Stimulated activated effector memory CD8-positive, alpha-beta T cell treated with anti-CD3 and anti-CD28 coated beads, Interleukin-12 subunit alpha, Interleukin-12 subunit beta, amount 100 ng/mL, for 72 hours (primary cell): ENCODE measurements around the gene TUNAR.

Experiments used
- ATAC-seq: fragments of 150-1000 bp; cut with Tn5 transposase; 2 replicates; pipeline ENCODE4 v1.10.0; 2021
- DNase-seq, 2 donors: peaks; one replicate each; pipeline ENCODE4 v3.0.0; 2021 to 2022; ENCODE audit warnings: low spot score in 2 of 2
- H3K27ac Mint-ChIP-seq: one replicate; pipeline ENCODE4 v1.8.0; 2022; ENCODE audit warnings: mild to moderate bottlenecking, mixed read lengths
- H3K36me3 Mint-ChIP-seq: one replicate; pipeline ENCODE4 v1.8.0; 2022; ENCODE audit warnings: mild to moderate bottlenecking, mixed read lengths
- H3K4me1 Mint-ChIP-seq: one replicate; pipeline ENCODE4 v1.8.0; 2022; ENCODE audit warnings: mixed read lengths
- H3K4me3 Mint-ChIP-seq: one replicate; pipeline ENCODE4 v1.8.0; 2022; ENCODE audit warnings: mild to moderate bottlenecking, mixed read lengths
- H3K9me3 Mint-ChIP-seq: one replicate; pipeline ENCODE4 v1.8.0; 2022; ENCODE audit warnings: mixed read lengths

TUNAR gene

DNA sequence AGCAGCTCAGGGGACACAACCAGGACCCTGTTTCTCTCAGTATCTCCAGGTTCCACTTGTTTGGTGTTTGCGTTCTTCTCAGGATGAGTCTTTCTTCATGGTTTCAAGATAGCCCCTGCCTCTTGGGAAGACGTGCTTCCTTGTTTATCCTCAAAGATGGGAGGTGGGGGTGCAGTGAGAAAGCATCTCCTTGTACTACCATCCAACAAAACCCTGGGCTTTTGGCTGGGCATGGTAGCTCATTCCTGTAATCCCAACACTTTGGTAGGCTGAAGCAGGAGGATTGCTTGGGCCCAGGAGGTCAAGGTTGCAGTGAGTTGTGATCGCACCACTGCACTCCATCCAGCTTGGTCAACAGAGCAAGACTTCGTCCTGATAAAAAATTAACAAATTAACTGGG, 21.0 kb upstream of the TUNAR start:
- ATAC-seq (no peak), DNase-seq (no peak)
- no peaks in the 10 kb centered on the region for H3K9me3 Mint-ChIP-seq
- H3K36me3 Mint-ChIP-seq: no peaks in the 10 kb centered on the region
- no peak overlapping the region for H3K4me3 Mint-ChIP-seq
- H3K27ac Mint-ChIP-seq: no peak overlapping the region
- H3K4me1 Mint-ChIP-seq: no peaks in the 10 kb centered on the region

DNA sequence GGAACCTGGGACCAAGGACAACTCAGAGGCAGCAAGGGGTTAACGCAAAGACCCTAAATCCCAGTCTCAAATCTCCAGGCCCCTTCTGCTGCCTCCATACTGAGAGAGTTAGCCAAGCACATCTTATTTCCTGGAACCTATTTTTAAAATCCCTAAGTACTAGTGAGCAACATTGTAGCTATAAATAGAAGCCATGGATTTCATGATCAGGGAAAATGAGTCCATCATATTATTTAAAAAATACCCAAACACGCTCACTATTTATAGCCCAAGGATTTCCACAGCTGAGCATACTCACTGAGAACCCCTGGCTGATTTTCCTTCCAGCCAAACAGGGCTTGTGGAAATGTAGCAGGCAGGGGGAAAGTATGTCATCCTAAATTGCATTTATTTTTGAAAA, 19.4 kb upstream of the TUNAR start:
- Mint-ChIP-seq H3K4me3 (no peak overlapping the region), H3K27ac (no peak overlapping the region), H3K4me1 (no peaks in the 10 kb centered on the region), H3K9me3 (no peaks in the 10 kb centered on the region), H3K36me3 (no peaks in the 10 kb centered on the region)
- no peak for DNase-seq
- no peak for ATAC-seq

DNA sequence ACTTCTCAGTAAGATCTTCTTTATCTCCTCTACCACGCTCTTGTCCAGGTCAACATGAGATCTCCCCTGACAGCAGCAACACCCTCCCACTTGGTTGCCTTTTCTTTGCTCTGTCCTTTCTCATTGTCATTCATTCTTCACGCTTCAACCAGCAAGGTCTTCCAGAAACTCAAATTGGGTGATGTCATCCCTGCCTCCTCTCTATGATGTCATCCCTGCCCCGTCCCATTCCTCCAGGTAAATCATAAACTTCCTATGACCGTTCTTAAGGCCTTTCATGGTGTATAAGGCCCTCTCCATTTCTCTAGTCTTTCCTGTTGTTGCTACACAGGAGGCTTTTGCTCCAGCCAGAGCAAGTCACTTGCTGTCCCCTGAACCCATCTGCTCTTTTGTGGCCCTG, 17.7 kb upstream of the TUNAR start:
- no peak for DNase-seq
- ATAC-seq: no peak
- Mint-ChIP-seq H3K4me3 (no peak overlapping the region), H3K4me1 (no peaks in the 10 kb centered on the region), H3K9me3 (no peaks in the 10 kb centered on the region), H3K27ac (no peak overlapping the region), H3K36me3 (no peaks in the 10 kb centered on the region)

DNA sequence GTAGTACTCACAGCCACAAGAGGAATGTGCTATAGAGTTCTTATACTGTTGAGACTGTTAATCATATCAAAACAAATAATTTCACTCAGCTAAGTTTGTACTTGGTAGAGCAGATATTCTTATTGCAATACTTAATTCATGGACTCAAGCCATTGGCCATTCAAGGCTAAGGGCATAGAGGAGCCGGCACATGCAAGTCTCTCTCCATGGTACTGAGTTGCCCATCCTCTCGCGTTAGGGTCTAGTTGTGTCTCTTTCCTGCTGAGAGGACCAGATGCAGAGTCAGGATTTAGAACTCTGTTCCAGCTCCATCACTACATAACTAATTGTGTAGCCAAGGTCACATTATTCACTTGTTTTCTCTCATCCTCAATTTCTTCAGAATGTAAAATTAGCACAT, 14.4 kb upstream of the TUNAR start:
- no peak overlapping the region for H3K4me3 Mint-ChIP-seq
- no peak overlapping the region for H3K27ac Mint-ChIP-seq
- no peak for ATAC-seq
- no peaks in the 10 kb centered on the region for H3K36me3 Mint-ChIP-seq
- no peaks in the 10 kb centered on the region for H3K9me3 Mint-ChIP-seq
- DNase-seq: no peak
- H3K4me1 Mint-ChIP-seq: no peaks in the 10 kb centered on the region

DNA sequence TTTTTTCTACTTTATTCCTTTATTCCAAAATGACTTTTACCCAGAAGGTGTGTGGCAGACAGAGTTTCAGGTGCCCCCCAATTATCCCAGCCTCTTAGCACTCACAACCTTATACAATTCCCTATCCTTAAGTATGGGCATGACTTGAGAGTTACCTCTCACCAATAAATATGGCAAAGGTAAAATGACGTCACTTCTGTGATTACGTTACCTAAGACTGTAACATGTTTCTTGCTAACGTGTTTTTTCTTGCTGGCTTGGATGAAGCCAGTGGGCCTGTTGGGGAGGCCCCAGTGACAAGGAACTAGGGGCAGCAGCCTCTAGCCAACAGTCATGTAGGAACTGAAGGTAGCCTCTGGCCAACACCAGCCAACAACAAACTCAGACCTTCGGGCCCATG, 13.3 kb upstream of the TUNAR start:
- H3K9me3 Mint-ChIP-seq: no peaks in the 10 kb centered on the region
- H3K36me3 Mint-ChIP-seq: no peaks in the 10 kb centered on the region
- H3K27ac Mint-ChIP-seq: no peak overlapping the region
- ATAC-seq: no peak
- H3K4me3 Mint-ChIP-seq: no peak overlapping the region
- DNase-seq: no peak
- H3K4me1 Mint-ChIP-seq: no peaks in the 10 kb centered on the region

DNA sequence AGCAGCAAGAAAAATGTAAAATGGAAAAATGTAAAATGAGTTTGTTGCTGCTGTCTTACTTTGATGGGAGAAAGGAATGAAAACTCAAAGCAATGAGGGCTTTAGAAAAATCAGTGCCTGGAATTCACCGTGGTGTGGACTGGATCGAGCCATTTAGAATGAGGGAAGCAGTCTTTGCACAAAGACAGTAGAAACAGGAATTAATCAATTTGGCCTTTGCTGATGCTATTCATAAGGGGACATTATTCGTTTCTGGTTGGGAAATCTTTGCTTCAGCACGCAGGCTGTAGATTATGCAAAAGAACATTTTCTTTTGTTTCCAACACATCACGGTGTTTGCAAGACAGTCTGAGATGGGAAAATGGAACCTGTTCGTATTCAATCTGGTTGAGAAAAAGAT, 6.9 kb upstream of the TUNAR start:
- DNase-seq: no peak
- H3K36me3 Mint-ChIP-seq: no peaks in the 10 kb centered on the region

DNA sequence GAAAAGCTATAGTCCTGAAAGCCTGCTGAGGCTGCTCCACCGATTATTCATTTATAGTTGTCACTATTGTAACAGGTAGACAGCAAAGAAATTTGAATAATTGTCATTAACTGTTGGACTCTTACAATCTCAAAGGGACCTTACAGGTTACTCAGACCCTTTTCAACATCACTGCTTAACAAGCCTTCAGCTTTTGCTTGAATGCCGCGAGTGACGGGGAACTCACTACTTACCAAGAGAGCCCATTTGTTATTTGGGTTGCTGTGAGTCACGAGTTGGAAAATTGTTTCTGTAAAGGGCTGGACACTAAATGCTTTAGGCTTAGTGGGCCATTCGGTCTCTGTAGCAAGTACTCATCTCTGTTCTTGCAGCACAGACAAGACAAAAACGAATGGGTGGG, 5.9 kb upstream of the TUNAR start:
- Mint-ChIP-seq H3K36me3 (no peaks in the 10 kb centered on the region), H3K9me3 (no peaks in the 10 kb centered on the region), H3K4me3 (no peak overlapping the region), H3K27ac (no peak overlapping the region), H3K4me1 (no peaks in the 10 kb centered on the region)
- no peak for DNase-seq
- ATAC-seq: no peak

More for the DNA sequence above, 6.9 kb upstream of the TUNAR start:
- H3K4me1 Mint-ChIP-seq: no peaks in the 10 kb centered on the region
- no peak for ATAC-seq
- no peaks in the 10 kb centered on the region for H3K9me3 Mint-ChIP-seq
- H3K27ac Mint-ChIP-seq: no peak overlapping the region
- no peak overlapping the region for H3K4me3 Mint-ChIP-seq

DNA sequence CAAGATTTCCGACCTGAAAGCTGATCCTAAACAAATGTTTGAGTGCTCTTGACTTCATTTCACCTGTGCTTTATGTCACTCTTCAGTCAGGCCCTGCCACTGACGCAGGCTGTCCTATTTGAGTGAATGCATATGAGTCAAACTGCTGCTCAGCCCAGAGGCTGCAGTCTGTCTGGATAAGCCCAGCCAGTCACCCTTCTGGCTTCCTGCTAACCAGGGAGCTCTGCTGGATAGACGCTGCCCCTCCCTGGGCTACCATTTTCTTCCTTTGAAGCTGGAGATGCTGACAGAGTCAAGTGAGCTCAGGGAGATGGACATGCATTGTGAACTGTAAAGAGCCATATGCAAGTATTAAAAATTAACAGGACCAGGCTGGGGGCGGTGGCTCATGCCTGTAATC, 5.1 kb upstream of the TUNAR start:
- Mint-ChIP-seq H3K9me3 (no peaks in the 10 kb centered on the region), H3K4me3 (no peak overlapping the region), H3K4me1 (no peaks in the 10 kb centered on the region), H3K36me3 (no peaks in the 10 kb centered on the region), H3K27ac (no peak overlapping the region)
- DNase-seq: no peak
- ATAC-seq: no peak

DNA sequence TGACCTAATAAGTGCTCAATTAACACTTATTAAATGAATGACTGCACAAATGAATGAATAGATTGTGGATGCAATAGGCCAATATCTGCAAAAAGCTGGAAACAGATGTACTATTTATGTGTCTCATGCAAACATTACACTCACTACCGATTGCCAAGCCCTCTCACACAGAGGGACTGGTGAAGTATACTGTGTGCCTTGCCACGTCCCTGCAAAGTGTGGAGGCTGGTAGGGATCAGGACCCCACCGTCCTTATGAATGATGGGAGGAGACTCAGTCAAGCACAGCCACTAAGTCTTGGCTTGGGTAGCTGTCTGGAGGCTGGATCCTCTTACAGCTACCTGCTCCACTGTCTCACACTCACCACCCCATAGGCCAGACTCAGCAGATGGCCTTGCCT, 3.9 kb upstream of the TUNAR start:
- H3K4me3 Mint-ChIP-seq: no peak overlapping the region
- ATAC-seq (no peak), DNase-seq (no peak)
- no peaks in the 10 kb centered on the region for H3K36me3 Mint-ChIP-seq
- peaks cover 6% of the 10 kb centered on the region for H3K4me1 Mint-ChIP-seq
- H3K9me3 Mint-ChIP-seq: no peaks in the 10 kb centered on the region
- H3K27ac Mint-ChIP-seq: no peak overlapping the region

DNA sequence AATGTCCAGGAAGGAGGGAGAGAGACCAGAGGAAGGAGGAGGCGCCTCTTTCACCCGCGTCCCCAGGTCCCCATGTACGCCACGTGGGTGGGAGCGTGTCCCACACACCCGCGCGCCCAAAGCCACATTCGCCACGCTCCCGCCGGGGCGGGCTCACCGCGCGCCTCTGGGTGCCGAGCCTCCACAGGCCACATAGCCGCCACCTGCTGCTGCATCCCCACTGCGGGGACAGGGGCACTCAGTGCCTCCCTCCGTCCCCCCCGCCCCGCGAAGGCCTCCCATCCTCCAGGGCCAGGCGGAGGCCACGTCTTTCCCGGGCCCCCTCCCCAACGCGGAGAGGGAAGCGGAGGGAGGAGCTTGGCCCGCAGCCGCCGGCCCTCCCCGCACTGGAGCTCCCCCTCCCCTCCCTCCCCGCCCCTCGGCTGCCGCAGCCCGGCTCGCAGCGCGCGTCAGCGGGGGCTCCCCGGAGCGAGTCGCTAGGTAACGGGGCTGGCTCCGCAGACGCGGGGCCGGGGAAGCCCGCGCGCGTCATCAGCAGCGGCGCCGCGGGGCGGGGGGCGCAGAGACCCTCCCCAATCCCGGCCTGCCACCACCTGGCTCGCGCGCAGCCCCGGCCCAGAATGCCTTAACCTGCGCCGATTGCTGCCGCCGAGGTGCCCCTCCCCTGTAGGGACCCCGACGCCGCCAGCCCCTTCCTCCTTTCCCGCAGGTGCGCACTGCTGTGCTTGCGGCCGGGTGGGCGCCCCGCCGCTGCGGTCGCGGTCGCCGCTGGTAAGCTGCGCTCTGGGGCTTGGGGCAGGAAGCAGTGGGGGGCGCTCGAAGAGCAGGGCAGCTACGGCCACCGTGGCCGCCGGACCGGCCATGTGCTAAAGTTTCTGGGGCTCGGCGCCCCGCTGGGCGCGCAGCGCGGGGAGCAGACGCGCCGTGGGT, 536 bp upstream of the TUNAR start:
- Mint-ChIP-seq H3K9me3 (no peaks in the 10 kb centered on the region), H3K4me1 (peaks cover 6% of the 10 kb centered on the region), H3K4me3 (peak overlapping the region; percentile 11), H3K27ac (no peak overlapping the region), H3K36me3 (no peaks in the 10 kb centered on the region)
- peak; percentile 5 for ATAC-seq
- no peak for DNase-seq

DNA sequence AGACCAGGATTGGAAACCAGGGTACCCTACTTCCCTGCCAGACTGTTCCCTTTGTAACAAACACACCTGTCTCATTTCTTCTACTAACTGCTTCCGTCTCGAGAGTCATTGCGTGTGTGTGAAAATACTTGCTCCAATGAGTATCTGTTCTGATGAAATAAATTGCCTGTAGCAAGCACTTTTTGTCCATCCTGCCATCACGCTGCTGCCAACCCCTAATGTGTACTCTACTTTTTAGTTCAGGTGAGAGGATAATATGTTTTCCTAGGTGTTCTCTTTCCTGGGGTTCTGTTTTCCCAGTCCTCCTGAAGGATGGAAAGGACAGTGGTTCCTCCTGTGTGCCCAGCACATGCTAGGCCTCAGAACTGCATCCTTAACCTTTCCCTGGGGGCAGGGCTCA, 1.0 kb downstream of the TUNAR start:
- DNase-seq: no peak
- H3K27ac Mint-ChIP-seq: no peak overlapping the region
- H3K4me3 Mint-ChIP-seq: no peak overlapping the region
- no peaks in the 10 kb centered on the region for H3K36me3 Mint-ChIP-seq
- no peaks in the 10 kb centered on the region for H3K9me3 Mint-ChIP-seq
- no peak for ATAC-seq
- H3K4me1 Mint-ChIP-seq: peaks cover 6% of the 10 kb centered on the region

DNA sequence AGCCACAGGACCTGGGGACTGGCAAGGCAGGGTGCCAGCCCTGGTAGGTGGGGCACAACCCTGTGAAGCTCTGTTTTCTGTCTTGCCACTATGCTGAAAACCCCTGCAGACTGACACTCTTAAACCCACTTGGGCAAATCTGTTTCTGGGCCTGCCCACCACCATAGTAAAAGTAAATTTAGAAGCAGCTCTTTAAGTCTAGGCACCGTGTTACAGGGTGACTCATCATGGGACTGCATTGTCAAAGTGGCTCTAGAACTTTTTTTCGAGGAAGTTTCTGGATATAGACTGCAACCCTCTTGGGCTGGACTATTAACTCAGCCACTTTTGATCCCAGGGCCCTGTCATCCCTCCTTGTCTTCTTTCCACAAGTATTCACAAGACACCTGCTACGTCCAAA, 7.7 kb downstream of the TUNAR start:
- DNase-seq: no peak
- ATAC-seq: no peak
- Mint-ChIP-seq H3K36me3 (no peaks in the 10 kb centered on the region), H3K9me3 (no peaks in the 10 kb centered on the region), H3K4me3 (no peak overlapping the region), H3K4me1 (no peaks in the 10 kb centered on the region), H3K27ac (peak overlapping the region; percentile 21)

DNA sequence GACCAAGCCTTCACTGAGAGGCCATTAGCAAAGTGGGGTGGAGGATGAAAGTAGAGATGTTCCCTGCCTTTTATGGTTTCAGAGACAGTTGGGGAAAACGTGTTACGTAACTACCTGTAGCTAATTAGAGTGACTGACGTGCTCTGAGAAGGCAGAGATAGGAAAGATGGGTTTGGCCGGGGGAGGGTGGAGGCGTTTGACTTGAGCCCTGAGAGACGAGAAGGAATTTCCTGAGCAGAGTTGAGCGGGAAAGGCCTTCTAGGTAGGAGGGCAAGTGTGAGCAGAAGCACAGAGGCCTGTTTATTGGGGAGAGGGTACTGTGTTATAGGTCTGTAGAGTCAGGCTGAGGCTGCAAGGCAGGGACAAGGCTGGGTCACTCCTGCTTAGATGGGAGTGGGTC, 8.6 kb downstream of the TUNAR start:
- H3K9me3 Mint-ChIP-seq: no peaks in the 10 kb centered on the region
- no peak overlapping the region for H3K27ac Mint-ChIP-seq
- H3K36me3 Mint-ChIP-seq: no peaks in the 10 kb centered on the region
- no peak overlapping the region for H3K4me3 Mint-ChIP-seq
- DNase-seq (no peak), ATAC-seq (no peak)
- no peaks in the 10 kb centered on the region for H3K4me1 Mint-ChIP-seq

DNA sequence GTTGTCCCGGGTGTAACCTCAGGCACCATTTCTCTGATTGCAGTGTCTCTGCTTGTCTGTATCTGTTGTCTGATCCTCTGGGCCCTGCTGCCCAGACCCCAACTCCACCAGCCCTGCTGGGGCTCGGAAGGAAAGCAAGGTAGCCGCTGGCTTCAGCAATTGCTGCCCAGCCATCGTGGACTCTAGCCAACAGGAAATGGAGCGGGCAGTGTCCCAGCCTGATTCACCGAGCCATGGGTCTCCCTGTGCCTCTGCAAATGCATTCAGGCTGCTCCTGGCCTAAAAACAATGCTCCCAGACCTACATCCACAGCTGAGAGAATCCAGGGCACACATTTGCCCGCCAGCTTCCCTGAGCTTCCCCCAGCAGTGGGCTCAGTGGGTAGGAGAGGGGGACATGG, 9.2 kb downstream of the TUNAR start:
- H3K4me3 Mint-ChIP-seq: no peak overlapping the region
- ATAC-seq: no peak

DNA sequence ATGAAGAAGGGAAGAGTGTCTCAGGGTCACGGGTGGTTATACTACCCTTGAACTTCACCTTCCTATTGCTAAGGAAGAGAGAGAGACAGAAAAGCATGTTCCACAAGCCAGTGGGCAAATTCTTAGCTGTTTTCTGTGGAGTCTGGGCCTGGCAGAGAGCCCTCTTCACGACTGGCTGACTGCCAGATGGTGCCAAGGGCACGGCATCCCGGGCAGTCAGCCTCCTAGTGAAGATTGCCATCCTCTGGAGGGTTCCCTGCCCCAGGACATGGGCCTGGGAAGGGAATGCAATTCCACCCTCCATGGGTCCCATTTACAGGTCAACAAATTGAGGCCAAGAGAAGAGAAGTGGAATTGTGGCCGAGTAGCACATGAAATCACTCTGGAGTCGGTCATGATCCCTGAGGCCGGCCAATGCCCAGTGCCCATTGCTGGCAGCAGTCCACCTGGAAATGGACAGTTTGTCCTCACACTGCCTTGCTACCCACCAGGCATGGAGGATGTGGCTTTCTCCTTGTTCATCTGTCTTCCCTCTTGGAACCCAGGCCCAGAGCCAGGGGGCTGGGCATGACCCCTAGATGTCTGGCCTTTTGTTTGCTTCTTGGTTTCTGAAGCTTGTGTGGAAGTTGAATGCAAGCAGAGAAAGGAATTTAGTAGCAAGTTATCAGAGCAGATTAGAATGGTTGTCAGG, 9.9 kb downstream of the TUNAR start:
- Mint-ChIP-seq H3K27ac (no peak overlapping the region), H3K4me3 (no peak overlapping the region), H3K4me1 (no peaks in the 10 kb centered on the region), H3K9me3 (no peaks in the 10 kb centered on the region), H3K36me3 (no peaks in the 10 kb centered on the region)
- DNase-seq (no peak), ATAC-seq (no peak)

More for the DNA sequence above, 9.2 kb downstream of the TUNAR start:
- Mint-ChIP-seq H3K9me3 (no peaks in the 10 kb centered on the region), H3K36me3 (no peaks in the 10 kb centered on the region), H3K27ac (no peak overlapping the region), H3K4me1 (no peaks in the 10 kb centered on the region)
- DNase-seq: no peak

DNA sequence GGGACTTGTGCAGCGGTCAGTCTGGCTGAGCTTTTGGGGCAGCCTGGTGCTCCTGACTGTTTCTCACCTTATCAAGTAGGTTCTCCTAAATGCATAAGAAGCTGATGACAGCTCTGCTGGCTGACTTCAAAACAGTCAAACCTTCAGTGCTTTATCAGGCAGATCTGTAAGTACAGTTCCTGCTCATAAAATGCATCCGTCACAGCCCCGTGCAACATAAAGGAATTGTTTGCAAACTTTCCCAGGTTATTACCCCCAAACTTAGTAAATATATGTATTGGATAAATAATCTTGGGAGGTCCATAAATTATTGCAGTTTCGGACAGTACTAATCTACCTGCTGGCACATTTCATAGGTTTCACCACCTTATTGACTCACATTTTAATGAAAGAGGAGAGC, 10.7 kb downstream of the TUNAR start:
- Mint-ChIP-seq H3K27ac (no peak overlapping the region), H3K4me3 (no peak overlapping the region), H3K36me3 (no peaks in the 10 kb centered on the region), H3K4me1 (no peaks in the 10 kb centered on the region), H3K9me3 (no peaks in the 10 kb centered on the region)
- DNase-seq (no peak), ATAC-seq (no peak)
